OCI-LY1 (cell line): ENCODE results near the gene IKBIP.

ENCODE experiments used
- CTCF ChIP-seq: fragments of 200-600 bp; sonication (generic), shearing (Covaris generic); IDR thresholded peaks from 2 replicates; pipeline ENCODE4 v1.5.1; 2017; ENCODE audit warnings: mild to moderate bottlenecking, antibody characterized with exemption, low read length, moderate library complexity, mixed read lengths
- EZH2 ChIP-seq: fragments of 200-600 bp; sonication (generic), shearing (Covaris generic); IDR thresholded peaks from 2 replicates; pipeline ENCODE4 v1.8.0; 2017; ENCODE audit warnings: borderline replicate concordance, mixed run types, mild to moderate bottlenecking, antibody characterized with exemption, low read length, moderate library complexity, mixed read lengths

GRCh38 chr12:98678236-98678945 is 33.8 kb upstream of the IKBIP start:
- no peak for TF ChIP-seq CTCF
- TF ChIP-seq EZH2 = no peak
